ENCODE measurements around the gene PPM1K. TPM values are rescaled to one million over a fixed set of nuclear protein-coding genes. Genes with fewer than 3 reads are reported as not detected.

The PPM1K gene
- total RNA-seq, 1 donor from 2014 or later, result 12.0 TPM

Other genes starting within 250 kb of the PPM1K start
- 0.29 and 0.51 TPM in 2 replicates for gene ABCG2, start 125.9 kb downstream of the PPM1K start, total RNA-seq
- 2.4 and 5.4 TPM in 2 replicates for gene HERC6, start 94.3 kb upstream of the PPM1K start, total RNA-seq
- 1.2 and 2.0 TPM in 2 replicates for gene HERC5, start 172.6 kb upstream of the PPM1K start, total RNA-seq
- gene PYURF, start 239.2 kb upstream of the PPM1K start, total RNA-seq, result 32.9 and 57.2 TPM in 2 replicates

Data from epithelial cell of proximal tubule (primary cell).